NCI-H1436 (cell line): ENCODE data around the gene NUAK1.
"Not testable (repeated sequence)": the region's sequence is repeated elsewhere in the genome, so short reads cannot be mapped to it uniquely, and the experiment has no call there.

Source experiments
- DNase-seq: peaks from one replicate; lab custom pipeline; 2025; lab: John Stamatoyannopoulos, UW

The NUAK1 gene

DNA sequence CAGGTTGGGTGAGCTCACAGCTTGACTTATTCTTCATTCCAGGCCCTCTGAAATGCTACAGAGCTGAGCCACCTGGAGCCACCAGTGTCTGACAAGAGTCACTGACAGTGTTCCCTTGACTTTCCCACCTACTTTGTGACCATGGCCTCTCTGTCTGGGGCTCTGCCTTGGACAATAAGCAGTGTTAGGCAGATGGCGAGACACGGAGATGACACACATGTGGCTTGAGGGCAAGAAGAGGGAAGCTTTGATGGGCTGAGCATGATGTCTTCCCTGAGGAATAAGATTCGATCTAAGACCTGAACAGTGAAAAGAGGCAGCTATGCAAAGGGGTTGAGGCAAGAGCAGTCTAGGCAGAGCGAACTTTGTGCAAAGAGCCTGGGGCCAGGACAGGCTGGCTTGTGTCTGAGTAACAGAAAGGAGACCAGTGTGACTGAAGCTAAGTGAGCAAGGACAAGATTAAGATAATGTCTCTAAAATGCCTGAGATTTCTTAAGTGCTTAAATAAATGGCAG is 105.5 kb downstream of the NUAK1 start:
- no peak for DNase-seq

DNA sequence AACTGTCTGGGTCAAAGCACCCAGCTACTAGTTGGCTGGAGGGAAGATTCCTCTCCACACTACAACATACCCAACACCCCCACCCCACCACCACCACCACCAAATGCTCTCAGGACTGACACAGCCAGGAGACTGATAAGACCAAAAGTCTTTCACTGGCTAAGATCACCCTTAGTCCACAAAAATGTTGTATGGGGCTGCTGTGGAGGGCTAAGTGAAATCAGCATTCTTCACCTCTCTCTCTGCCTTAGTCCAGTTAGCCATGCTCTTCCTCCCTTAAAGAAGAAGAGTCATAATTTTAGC is 106.2 kb downstream of the NUAK1 start:
- no peak for DNase-seq

DNA sequence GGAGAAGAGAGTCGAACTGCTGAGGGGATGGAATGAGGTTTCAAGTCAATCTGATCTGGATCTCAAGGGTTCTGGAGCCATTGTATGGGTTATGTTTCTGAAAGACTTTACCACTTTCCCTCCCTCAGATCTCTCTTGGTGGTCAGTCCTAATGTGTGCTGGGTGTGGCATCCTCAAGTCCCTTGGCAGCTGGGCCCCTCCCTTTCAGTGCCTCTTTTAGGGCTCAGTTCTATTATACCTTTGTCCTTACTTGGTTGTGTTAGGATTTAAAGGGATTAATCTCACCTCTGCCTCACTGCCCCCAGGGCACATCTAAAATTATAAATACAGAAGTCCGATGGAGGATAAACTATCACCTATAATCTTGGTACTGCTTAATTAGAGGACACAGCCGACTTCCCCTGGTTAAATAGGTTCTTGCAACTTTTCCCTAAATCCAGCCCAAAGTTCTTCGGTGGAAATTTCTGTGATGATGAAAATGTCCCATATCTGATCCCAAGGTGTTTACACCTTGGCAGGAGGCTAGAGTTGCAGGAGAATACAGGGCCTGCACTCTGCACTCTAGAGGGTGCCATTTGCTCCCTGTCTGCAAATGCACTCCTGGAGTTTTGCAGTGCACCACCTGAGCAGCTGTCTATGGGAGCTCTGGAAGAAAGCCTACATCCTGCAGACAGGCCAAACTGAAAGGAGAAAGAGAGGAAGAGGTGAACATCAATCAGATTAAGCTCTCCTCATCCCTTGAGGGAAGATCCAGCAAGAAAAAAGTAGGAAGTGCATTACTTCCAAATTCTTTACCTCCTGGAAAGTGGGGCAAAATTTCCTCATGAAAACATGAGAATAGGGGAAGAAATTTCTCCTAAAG is 106.8 kb downstream of the NUAK1 start:
- DNase-seq: no peak

DNA sequence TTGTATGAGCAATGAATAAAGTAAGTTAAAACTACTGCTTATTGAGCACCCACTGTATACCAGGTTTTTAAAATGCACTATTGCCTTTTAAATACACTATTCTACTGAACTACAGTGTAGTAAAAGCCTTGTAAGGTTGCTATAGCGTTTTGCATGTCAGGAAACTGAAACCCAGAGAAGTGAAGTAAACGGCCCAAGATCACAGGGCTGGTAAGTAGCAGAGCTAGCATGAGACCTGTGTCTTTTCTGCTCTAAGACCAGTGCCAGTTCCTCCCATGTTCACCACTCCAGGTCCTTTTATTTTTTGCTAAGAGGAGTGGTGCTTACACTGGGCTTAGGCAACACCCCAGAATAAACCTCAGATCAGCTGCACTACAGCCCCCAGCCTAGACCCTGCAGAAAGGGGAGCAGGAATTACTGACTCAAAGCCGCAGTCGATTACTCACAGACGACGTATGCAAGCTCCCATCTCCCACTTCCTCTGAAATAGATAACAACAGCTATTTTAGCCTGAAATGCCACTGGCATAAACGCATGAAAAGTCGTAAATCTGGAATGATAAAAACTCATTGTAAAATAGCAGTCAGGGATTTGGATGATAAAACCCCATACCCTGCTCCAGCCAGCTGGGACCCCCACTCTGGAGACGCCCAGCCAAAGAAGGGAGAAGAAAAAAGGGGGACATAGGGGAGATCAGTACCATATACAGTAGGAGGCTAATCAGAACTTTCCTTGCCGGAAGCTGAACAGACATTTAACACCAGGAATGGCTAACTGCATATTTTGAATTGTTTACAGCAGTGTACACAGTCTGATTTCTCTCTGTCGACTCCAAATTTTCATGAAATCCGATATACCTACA is 108.3 kb downstream of the NUAK1 start:
- no peak for DNase-seq

DNA sequence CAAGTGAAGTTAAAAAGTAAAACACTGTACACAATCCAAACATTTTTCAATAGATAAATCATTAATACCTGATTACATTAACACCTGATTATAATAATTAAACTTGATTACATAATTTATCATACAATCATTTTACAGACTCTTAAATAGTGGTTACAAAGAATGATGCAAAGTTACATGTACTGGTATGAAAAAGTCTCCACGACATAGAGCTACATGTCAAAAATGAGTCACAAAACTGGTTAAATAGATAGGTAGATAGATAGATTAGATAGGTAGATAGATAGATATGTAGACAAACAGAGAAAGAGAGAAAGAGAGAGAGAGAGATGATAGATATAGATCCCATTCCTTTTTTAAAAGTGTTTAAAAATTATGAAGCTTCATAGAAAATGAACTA is 109.2 kb downstream of the NUAK1 start:
- DNase-seq: no peak

DNA sequence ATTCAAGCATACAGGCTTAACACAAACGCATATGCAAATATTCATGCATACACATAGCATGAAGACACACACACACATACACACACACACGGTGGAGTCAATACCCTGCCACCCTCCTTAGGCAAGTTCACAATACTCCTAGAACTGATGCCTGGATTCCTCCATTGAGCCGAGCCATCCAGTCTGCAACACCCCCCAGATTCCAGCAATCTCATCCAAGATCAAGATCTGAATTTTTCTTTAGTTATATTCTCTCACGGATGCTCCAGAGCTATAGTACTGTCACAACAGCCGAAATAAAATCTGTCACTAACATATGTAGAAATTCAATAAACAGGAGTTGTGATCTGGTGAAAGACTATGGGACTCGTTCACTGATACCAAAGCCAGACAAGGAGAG is 110.8 kb downstream of the NUAK1 start:
- no peak for DNase-seq

DNA sequence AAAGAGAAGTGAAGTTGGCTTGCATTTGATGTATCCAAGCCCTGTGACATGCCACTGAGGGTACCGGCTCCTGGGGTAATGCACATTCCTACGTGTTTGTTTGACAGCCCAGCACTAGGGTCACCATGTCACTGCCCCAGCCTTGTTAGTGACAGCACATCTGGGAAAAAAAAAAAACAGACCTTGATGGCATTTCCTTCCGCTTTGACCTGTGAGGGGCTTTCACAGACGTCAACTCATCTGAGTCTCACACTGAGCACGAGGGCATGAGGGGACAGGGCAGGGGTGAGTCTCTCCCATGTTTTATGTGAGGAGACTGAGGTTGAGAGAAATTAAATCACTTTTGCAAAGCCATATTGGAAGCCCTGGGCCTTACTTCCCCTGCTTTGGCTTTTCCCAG is 111.5 kb downstream of the NUAK1 start:
- no peak for DNase-seq

DNA sequence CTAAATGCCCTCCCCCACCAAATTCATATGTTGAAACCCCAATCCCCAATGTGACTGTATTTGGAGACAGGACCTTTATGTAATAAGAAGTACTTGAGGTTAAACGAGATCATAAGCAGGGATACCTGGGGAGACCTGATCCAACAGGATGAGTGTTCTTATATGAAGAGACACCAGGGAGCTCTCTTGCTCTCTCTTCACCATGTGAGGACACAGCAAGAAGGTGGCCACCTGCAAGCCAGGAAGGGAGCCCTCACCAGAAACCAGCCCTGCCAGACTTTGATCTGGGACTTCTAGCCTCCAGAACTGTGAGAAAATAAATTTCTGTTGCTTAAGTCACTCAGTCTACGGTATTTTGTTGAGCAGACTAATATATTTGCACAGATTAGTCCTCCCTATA is 113.6 kb downstream of the NUAK1 start:
- DNase-seq: no peak

DNA sequence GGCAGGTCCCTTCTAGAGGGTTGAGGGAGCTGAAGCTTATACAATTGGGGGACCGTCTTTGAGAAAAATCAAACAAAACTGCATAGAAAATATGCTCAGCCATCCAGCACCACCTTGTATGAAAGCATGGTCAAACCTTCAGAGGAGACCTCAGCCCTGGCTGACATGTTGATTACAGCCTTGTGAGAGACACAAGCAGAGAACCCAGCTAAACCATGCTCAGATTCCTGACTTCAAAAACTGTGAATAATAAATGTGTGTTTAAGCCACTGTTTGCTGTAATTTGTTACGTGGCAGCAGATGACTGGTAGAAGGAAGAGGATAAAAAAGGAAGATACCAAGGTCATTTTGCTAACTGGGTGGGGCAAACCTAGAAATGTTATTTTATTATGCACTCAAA is 115.7 kb downstream of the NUAK1 start:
- no peak for DNase-seq

DNA sequence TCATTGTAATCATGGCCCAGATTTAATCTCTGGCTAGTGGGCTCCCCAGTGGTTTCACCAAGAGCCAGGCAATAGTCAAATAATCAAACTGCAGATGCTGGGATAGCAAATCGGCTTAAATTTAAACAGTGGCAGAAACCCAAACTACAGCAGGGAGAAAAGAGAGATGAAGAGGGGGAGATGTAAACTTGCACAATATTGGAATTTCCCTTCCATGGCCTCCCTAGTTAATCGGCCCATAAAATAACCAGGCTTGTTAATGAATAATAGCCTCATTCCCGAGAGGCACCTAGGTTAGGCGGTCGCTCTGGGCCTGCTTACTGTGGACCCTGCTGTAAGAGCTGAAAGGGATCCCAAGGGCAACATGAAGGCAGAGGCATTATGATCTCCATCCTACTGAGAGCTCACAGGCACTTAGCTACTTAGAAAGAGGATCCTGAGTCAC is 116.2 kb downstream of the NUAK1 start:
- no peak for DNase-seq

DNA sequence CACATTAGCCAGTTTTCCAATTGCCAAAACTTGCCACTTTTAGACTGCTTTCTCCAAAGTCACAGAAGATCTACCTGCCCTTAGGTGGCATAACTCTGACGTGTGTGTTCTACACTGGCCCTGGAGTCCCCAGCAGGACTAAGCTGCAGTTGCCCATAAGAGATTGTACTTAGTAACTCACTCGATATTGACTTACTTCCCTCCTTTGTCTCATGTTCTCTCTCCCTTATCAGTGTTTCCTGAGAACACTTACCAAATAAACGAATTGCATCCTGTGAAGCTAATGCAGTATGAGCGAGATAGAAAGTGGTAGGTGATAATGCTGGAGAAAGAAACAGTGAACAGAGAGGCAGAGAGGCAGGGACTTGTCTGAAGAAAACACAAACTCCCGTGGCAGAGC is 117.2 kb downstream of the NUAK1 start:
- no peak for DNase-seq

DNA sequence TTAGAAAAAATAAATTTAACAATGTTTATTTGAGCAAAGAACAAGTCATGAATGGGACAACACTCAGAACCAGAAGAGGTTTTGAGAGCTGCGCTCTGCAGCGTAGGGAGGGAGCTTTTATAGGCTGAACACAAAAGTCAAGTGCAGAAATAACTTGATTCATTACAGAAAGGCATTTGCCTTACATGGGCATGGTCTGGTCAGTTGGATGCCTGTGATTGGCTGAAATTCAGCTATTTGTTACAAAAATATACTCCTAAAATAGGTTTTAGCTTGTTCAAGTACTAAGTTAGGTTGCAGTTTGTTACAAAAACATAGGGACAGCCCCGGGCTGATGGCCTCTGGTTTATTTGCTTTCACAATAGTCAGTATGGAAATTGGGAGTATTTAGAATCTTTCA is 118.0 kb downstream of the NUAK1 start:
- no peak for DNase-seq

DNA sequence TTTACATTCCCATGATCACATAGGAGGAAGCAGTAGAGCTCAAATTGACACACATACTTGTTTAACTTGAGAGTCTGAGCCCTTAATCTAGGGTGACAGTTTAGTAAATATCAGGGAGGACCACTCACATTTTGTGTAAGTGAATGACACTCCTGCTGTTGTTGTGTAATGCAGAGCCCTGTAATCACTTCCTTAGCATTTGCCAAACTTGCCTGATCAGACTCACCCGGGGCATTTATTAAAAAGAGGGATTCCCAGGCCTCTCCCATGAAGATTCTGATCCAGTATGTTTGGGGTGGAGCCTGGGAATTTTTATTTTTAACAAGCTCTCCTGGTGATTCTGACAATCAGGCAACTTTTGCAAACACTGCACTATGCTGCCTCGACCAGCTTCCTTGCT is 119.6 kb downstream of the NUAK1 start:
- DNase-seq: no peak

DNA sequence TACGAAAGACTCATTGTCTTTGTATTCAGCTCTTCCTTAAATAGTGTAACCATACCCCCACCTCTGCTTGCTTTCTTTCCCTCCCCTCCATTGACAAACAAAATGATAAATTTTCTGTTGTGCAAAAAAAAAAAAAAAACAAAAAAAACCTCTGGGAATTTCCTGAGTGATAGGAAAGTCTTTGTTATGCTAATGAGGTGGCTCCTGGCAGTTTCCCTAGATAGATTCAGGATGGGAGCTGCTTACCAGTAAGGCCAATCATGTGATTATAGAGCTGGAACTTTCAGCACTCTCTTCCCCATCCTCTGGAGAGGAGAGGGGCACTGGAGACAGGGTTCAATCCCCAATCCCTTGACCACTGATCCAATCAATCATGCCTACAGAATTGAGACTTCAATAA is 120.5 kb downstream of the NUAK1 start:
- no peak for DNase-seq

DNA sequence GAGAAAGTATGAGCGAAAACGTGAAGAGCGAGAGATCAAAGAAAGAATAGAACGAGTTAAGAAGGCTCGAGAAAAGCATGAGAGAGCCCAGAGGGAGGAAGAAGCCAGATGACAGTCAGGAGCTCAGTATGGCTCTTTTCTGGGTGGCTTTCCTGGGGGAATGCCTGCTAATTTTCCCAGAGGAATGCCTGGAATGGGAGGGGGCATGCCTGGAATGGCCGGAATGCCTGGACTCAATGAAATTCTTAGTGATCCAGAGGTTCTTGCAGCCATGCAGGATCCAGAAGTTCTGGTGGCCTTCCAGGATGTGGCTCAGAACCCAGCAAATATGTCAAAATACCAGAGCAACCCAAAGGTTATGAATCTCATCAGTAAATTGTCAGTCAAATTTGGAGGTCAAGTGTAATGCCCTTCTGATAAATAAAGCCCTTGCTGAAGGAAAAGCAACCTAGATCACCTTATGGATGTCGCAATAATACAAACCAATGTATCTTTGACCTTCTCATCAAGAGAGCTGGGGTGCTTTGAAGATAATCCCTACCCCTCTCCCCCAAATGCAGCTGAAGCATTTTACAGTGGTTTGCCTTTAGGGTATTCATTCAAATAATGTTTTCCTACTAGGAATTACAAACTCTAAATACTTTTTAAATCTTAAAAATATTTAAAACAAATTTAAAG is 122.0 kb downstream of the NUAK1 start:
- not testable (repeated sequence) for DNase-seq

DNA sequence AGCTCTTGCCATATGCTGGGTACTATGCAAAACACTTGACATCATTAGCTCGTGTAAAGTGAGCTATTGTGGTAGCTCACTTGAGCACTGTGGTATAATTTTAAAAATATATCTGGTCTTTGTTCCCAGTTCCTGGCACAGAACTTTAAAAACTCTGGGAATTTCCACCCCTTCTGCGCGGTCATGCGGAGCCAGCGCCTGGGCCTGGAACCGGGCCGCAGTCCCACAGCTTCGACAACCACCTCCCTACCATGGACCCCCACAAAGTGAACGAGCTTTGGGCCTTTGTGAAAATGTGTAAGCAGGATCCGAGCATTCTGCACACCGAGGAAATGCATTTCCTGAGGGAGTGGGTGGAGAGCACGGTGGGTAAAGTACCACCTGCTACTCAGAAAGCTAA is 123.1 kb downstream of the NUAK1 start:
- no peak for DNase-seq

DNA sequence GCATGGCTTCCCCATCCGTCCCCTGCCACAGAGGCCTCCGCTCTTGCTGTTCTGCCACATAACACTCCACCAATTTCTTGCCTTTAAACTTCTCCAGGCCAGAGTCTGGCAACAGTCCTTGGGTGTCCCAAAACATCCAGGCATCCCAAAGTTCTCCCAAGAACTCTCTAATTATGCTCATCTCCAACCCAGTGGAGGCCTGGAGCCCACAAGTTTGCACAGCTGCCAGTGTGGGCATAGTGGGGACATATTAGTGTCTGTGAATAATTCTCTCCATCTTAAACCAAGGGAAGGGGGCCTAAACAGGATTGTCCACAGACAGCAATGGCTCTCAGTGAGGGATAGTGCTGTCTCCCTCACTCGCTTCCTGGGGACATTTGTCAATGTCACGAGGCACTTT is 124.8 kb downstream of the NUAK1 start:
- DNase-seq: no peak
